Cardiac septum (tissue), 1 donor: Measurements from ENCODE around the gene LMNTD1. TPM values are rescaled to one million over a fixed set of nuclear protein-coding genes. Genes with fewer than 3 reads are reported as not detected.
"Not testable (repeated sequence)": the region's sequence is repeated elsewhere in the genome, so short reads cannot be mapped to it uniquely, and the experiment has no call there.

Source experiments
- DNase-seq: peaks from one replicate; pipeline ENCODE4 v3.0.0-alpha.2; 2020; ENCODE audit warnings: low spot score
- intact Hi-C: fragments of 100-400 bp; cut with DNase I; formaldehyde crosslinking; loops from one replicate; pipeline ENCODE4 v1.14.0; 2022
- long read RNA-seq: library from polyadenylated mRNA; unstranded; transcript quantifications from one replicate; pipeline ENCODE4 v2.0.0, GENCODE V29; 2021
- total RNA-seq: library from RNA; stranded (reverse); fragmentation: NEBNext Ultra II Directional; extraction: Animal tissue kit (Norgen Biotek cat#: 25700); gene quantifications from one replicate; pipeline ENCODE4 v1.2.1, GENCODE V29; 2021
- donor health status: DM: no; HTN: no; CAD: no.

LMNTD1 gene
- total RNA-seq: 0.51 TPM
- long read RNA-seq: 0 reads

GRCh38 chr12:25553098-25553497 is at the start of gene LMNTD1:
LMNTD1 (minus strand) TSS chr12:25553283; CDS start chr12:25552959, 324 bp downstream.
- intact Hi-C loops: no loop called here
- DNase-seq: no peak

GRCh38 chr12:25598956-25599355 is 45.9 kb upstream of the LMNTD1 start:
- DNase-seq: no peak
- intact Hi-C loops: no loop called here

GRCh38 chr12:25595496-25595895 is 42.4 kb upstream of the LMNTD1 start:
- DNase-seq, intact Hi-C loops: not testable (repeated sequence)

- no peak for DNase-seq
- intact Hi-C loops: no loop called here
Measured at GRCh38 chr12:25594376-25594775, 41.3 kb upstream of the LMNTD1 start.

GRCh38 chr12:25592725-25593495 is 39.8 kb upstream of the LMNTD1 start:
- DNase-seq: no peak
- intact Hi-C loops: no loop called here

GRCh38 chr12:25591144-25591543 is 38.1 kb upstream of the LMNTD1 start:
- DNase-seq: no peak
- intact Hi-C loops: no loop called here

- DNase-seq: no peak
- intact Hi-C loops: no loop called here
Measured at GRCh38 chr12:25590011-25590721, 37.1 kb upstream of the LMNTD1 start.

GRCh38 chr12:25587346-25587745 is 34.3 kb upstream of the LMNTD1 start:
- intact Hi-C loops: no loop called here
- DNase-seq: no peak

- intact Hi-C loops: no loop called here
Measured at GRCh38 chr12:25585662-25586061, 32.6 kb upstream of the LMNTD1 start.

GRCh38 chr12:25585021-25585523 is 32.0 kb upstream of the LMNTD1 start:
- DNase-seq: no peak
- intact Hi-C loops: no loop called here

More at GRCh38 chr12:25585662-25586061, 32.6 kb upstream of the LMNTD1 start:
- DNase-seq: no peak

- intact Hi-C loops: no loop called here
- DNase-seq: no peak
Measured at GRCh38 chr12:25584596-25584995, 31.5 kb upstream of the LMNTD1 start.

- intact Hi-C loops: no loop called here
- no peak for DNase-seq
Measured at GRCh38 chr12:25583545-25583944, 30.5 kb upstream of the LMNTD1 start.

GRCh38 chr12:25581067-25581466 is 28.0 kb upstream of the LMNTD1 start:
- no peak for DNase-seq
- intact Hi-C loops: no loop called here

GRCh38 chr12:25578411-25579143 is 25.5 kb upstream of the LMNTD1 start:
- DNase-seq: no peak
- intact Hi-C loops: no loop called here

- no peak for DNase-seq
- intact Hi-C loops: no loop called here
Measured at GRCh38 chr12:25574761-25575160, 21.7 kb upstream of the LMNTD1 start.

GRCh38 chr12:25573346-25573745 is 20.3 kb upstream of the LMNTD1 start:
- intact Hi-C loops: no loop called here
- no peak for DNase-seq

- intact Hi-C loops: no loop called here
- no peak for DNase-seq
Measured at GRCh38 chr12:25570418-25570817, 17.3 kb upstream of the LMNTD1 start.

GRCh38 chr12:25566202-25566949 is 13.3 kb upstream of the LMNTD1 start:
- no peak for DNase-seq
- intact Hi-C loops: no loop called here

- no peak for DNase-seq
- intact Hi-C loops: no loop called here
Measured at GRCh38 chr12:25558586-25558985, 5.5 kb upstream of the LMNTD1 start.
